Measurements from ENCODE around the gene OTOP2.
"Not testable (repeated sequence)": the region's sequence is repeated elsewhere in the genome, so short reads cannot be mapped to it uniquely, and the experiment has no call there.

Gene OTOP2

GRCh38 chr17:74981318-74981978, 57.4 kb downstream of the OTOP2 start:
- H3K4me3 ChIP-seq (replicated peaks; ENCODE audit: insufficient read depth, low read length): peak overlapping the region; percentile 37
- TF ChIP-seq GABPA (IDR thresholded peaks at IDR 0.05; ENCODE audit: low read depth): no peak
- TF ChIP-seq SPI1 (IDR thresholded peaks at IDR 0.05; ENCODE audit: borderline replicate concordance, low read depth): no peak
- TF ChIP-seq CTCF (IDR thresholded peaks at IDR 0.05; ENCODE audit: insufficient read depth, low read length): no peak
- TF ChIP-seq POLR2AphosphoS5 (IDR thresholded peaks at IDR 0.05; ENCODE audit: low read depth): no peak
- TF ChIP-seq REST (IDR thresholded peaks at IDR 0.05; ENCODE audit: insufficient replicate concordance, low read depth): no peak
- DNase-seq (ENCODE audit: low read depth in 1 of 2, low spot score in 1 of 2): no peak
- peaks cover 2% of the 10 kb centered on the region for H3K27me3 ChIP-seq (ENCODE audit: insufficient read depth, poor library complexity, severe bottlenecking)
- no peak overlapping the region for H3K27ac ChIP-seq (replicated peaks)

- Histone ChIP-seq H3K4me3 (replicated peaks; ENCODE audit: insufficient read depth, low read length) (peak overlapping the region; percentile 37), H3K27ac (replicated peaks) (no peak overlapping the region), H3K27me3 (ENCODE audit: insufficient read depth, poor library complexity, severe bottlenecking) (peaks cover 2% of the 10 kb centered on the region)
- TF ChIP-seq GABPA (IDR thresholded peaks at IDR 0.05; ENCODE audit: low read depth) (no peak), POLR2AphosphoS5 (IDR thresholded peaks at IDR 0.05; ENCODE audit: low read depth) (no peak), SPI1 (IDR thresholded peaks at IDR 0.05; ENCODE audit: borderline replicate concordance, low read depth) (no peak), REST (IDR thresholded peaks at IDR 0.05; ENCODE audit: insufficient replicate concordance, low read depth) (no peak), CTCF (IDR thresholded peaks at IDR 0.05; ENCODE audit: insufficient read depth, low read length) (no peak)
- peak in 1 of 2 experiments; percentile 54 for DNase-seq (ENCODE audit: low read depth in 1 of 2, low spot score in 1 of 2)
Observed at GRCh38 chr17:74981979-74982662, 58.0 kb downstream of the OTOP2 start.

- H3K27me3 ChIP-seq (ENCODE audit: insufficient read depth, poor library complexity, severe bottlenecking); DNase-seq (ENCODE audit: low read depth in 1 of 2, low spot score in 1 of 2); H3K27ac ChIP-seq (replicated peaks): not testable (repeated sequence)
- peak overlapping the region; percentile 37 for H3K4me3 ChIP-seq (replicated peaks; ENCODE audit: insufficient read depth, low read length)
Observed at GRCh38 chr17:74982663-74983313, 58.7 kb downstream of the OTOP2 start.
